H9 (cell line): ENCODE measurements around the gene GBA2. TPM values are rescaled to one million over a fixed set of nuclear protein-coding genes. Genes with fewer than 3 reads are reported as not detected.

Experiments
- DNase-seq: peaks from one replicate; pipeline ENCODE4 v3.0.0-alpha.2; 2017
- H2AFZ ChIP-seq: one replicate; pipeline ENCODE4 v1.6.1; 2013; ENCODE audit warnings: mild to moderate bottlenecking, low read length, control low read depth, moderate library complexity
- H2AK5ac ChIP-seq: 2 replicates; pipeline ENCODE4 v1.6.1; 2013; ENCODE audit warnings: low read length, control low read depth, mixed read lengths; ENCODE audit not compliant: insufficient read length
- H2BK120ac ChIP-seq: one replicate; pipeline ENCODE4 v1.6.1; 2013; ENCODE audit warnings: low read depth, mild to moderate bottlenecking, low read length, control low read depth, inconsistent platforms; ENCODE audit not compliant: poor library complexity, severe bottlenecking
- H2BK12ac ChIP-seq: 2 replicates; pipeline ENCODE4 v1.6.1; 2013; ENCODE audit warnings: low read length, control low read depth, mixed read lengths, low read depth; ENCODE audit not compliant: insufficient read length
- H2BK15ac ChIP-seq: 2 replicates; pipeline ENCODE4 v1.6.1; 2013; ENCODE audit warnings: low read depth, low read length, control low read depth
- H2BK20ac ChIP-seq: one replicate; pipeline ENCODE4 v1.6.1; 2013; ENCODE audit warnings: low read depth, mild to moderate bottlenecking, low read length, control low read depth, inconsistent platforms; ENCODE audit not compliant: poor library complexity, severe bottlenecking
- H2BK5ac ChIP-seq: 2 replicates; pipeline ENCODE4 v1.6.1; 2013; ENCODE audit warnings: low read length, control low read depth, mixed read lengths; ENCODE audit not compliant: insufficient read length
- H3K14ac ChIP-seq: 2 replicates; pipeline ENCODE4 v1.6.1; 2013; ENCODE audit warnings: low read length, control low read depth; ENCODE audit not compliant: insufficient read depth
- H3K18ac ChIP-seq: 2 replicates; pipeline ENCODE4 v1.6.1; 2013; ENCODE audit warnings: low read depth, mild to moderate bottlenecking, mixed read lengths, low read length, control low read depth; ENCODE audit not compliant: insufficient read length
- H3K23ac ChIP-seq: 2 replicates; pipeline ENCODE4 v1.6.1; 2013; ENCODE audit warnings: low read length, control low read depth, mixed read lengths, low read depth; ENCODE audit not compliant: insufficient read length
- H3K23me2 ChIP-seq: 2 replicates; pipeline ENCODE4 v1.6.1; 2013; ENCODE audit warnings: low read depth, mild to moderate bottlenecking, mixed read lengths, low read length, control low read depth; ENCODE audit not compliant: insufficient read length, poor library complexity, severe bottlenecking
- H3K27ac ChIP-seq: 2 replicates; pipeline ENCODE4 v1.5.1; 2013; ENCODE audit warnings: low read length, control low read depth, mixed read lengths, low read depth; ENCODE audit not compliant: insufficient read length
- H3K27me3 ChIP-seq: 2 replicates; pipeline ENCODE4 v1.6.1; 2013; ENCODE audit warnings: low read length, control low read depth, inconsistent platforms; ENCODE audit not compliant: insufficient read depth
- H3K4ac ChIP-seq: 2 replicates; pipeline ENCODE4 v1.6.1; 2013; ENCODE audit warnings: low read depth, mild to moderate bottlenecking, control low read depth, inconsistent platforms, low read length, moderate library complexity
- H3K4me1 ChIP-seq: 2 replicates; pipeline ENCODE4 v1.6.1; 2013; ENCODE audit warnings: low read length, control low read depth, inconsistent platforms; ENCODE audit not compliant: insufficient read depth
- H3K4me2 ChIP-seq: 2 replicates; pipeline ENCODE4 v1.6.1; 2013; ENCODE audit warnings: low read length, control low read depth, mixed read lengths; ENCODE audit not compliant: insufficient read length, insufficient read depth
- H3K56ac ChIP-seq: 2 replicates; pipeline ENCODE4 v1.6.1; 2013; ENCODE audit warnings: low read depth, mild to moderate bottlenecking, mixed read lengths, low read length, control low read depth; ENCODE audit not compliant: insufficient read length
- H3K79me1 ChIP-seq: 2 replicates; pipeline ENCODE4 v1.6.1; 2013; ENCODE audit warnings: low read depth, mild to moderate bottlenecking, moderate library complexity, low read length, control low read depth, inconsistent platforms; ENCODE audit not compliant: insufficient read depth, poor library complexity, severe bottlenecking
- H3K79me2 ChIP-seq: 2 replicates; pipeline ENCODE4 v1.6.1; 2013; ENCODE audit warnings: low read length, control low read depth, inconsistent platforms; ENCODE audit not compliant: insufficient read depth
- H3K9ac ChIP-seq: 2 replicates; pipeline ENCODE4 v1.6.1; 2013; ENCODE audit warnings: low read length, control low read depth, mixed read lengths; ENCODE audit not compliant: insufficient read length; ENCODE audit errors: extremely low read depth
- H3K9me3 ChIP-seq: one replicate; pipeline ENCODE4 v1.6.1; 2013; ENCODE audit warnings: low read depth, low read length, inconsistent platforms; ENCODE audit not compliant: control insufficient read depth
- H3T11ph ChIP-seq: one replicate; pipeline ENCODE4 v1.6.1; 2013; ENCODE audit warnings: mild to moderate bottlenecking, low read length, control low read depth, inconsistent platforms
- H4K20me1 ChIP-seq: one replicate; pipeline ENCODE4 v1.6.1; 2013; ENCODE audit not compliant: control insufficient read depth, insufficient read length, insufficient read depth
- H4K5ac ChIP-seq: 2 replicates; pipeline ENCODE4 v1.6.1; 2013; ENCODE audit warnings: low read depth, mild to moderate bottlenecking, mixed read lengths, low read length, control low read depth; ENCODE audit not compliant: insufficient read length
- H4K8ac ChIP-seq: replicated peaks from 2 replicates; pipeline ENCODE4 v1.6.1; 2013; ENCODE audit warnings: low read length, control low read depth, mixed read lengths, low read depth; ENCODE audit not compliant: insufficient read length
- H4K91ac ChIP-seq: 2 replicates; pipeline ENCODE4 v1.6.1; 2013; ENCODE audit warnings: low read depth, mild to moderate bottlenecking, moderate library complexity, mixed read lengths, low read length, control low read depth; ENCODE audit not compliant: insufficient read length
- H3K27ac Mint-ChIP-seq, 3 experiments: 2 replicates in 2 of 3; 3 replicates in 1 of 3; pipeline ENCODE4 v1.8.0; 2020 to 2021; ENCODE audit warnings: mixed read lengths in 3 of 3, mild to moderate bottlenecking in 1 of 3, moderate library complexity in 1 of 3
- H3K27me3 Mint-ChIP-seq: 2 replicates; pipeline ENCODE4 v1.8.0; 2021; ENCODE audit warnings: low read depth, mild to moderate bottlenecking, moderate library complexity, mixed read lengths
- H3K36me3 Mint-ChIP-seq, 3 experiments: 2 replicates in 2 of 3; 3 replicates in 1 of 3; pipeline ENCODE4 v1.8.0; 2020 to 2021; ENCODE audit warnings: low read depth in 3 of 3, mixed read lengths in 3 of 3; ENCODE audit not compliant: insufficient read depth in 1 of 3
- H3K4me1 Mint-ChIP-seq, 2 experiments: 2 replicates each; pipeline ENCODE4 v1.8.0; 2020; ENCODE audit warnings: mixed read lengths in 2 of 2
- H3K4me3 Mint-ChIP-seq, 2 experiments: 2 replicates in 1 of 2; 3 replicates in 1 of 2; pipeline ENCODE4 v1.8.0; 2020 to 2021; ENCODE audit warnings: mild to moderate bottlenecking in 2 of 2, mixed read lengths in 2 of 2, moderate library complexity in 1 of 2
- H3K9me3 Mint-ChIP-seq, 2 experiments: 2 replicates in 1 of 2; 3 replicates in 1 of 2; pipeline ENCODE4 v1.8.0; 2020; ENCODE audit warnings: mild to moderate bottlenecking in 2 of 2, mixed read lengths in 2 of 2, moderate library complexity in 1 of 2
- WGBS: extraction: QIAGEN DNeasy Blood & Tissue Kit; methylation state at CpG from one replicate; pipeline ENCODE4 v1.1.7; 2013; ENCODE audit warnings: missing lambda C conversion rate, low lambda C conversion rate, mixed read lengths; ENCODE audit not compliant: insufficient read length; ENCODE audit errors: extremely low coverage; 5-methylcytosine and 5-hydroxymethylcytosine counted together
- total RNA-seq: library from RNA; stranded (reverse); gene quantifications from 2 replicates; pipeline ENCODE4 v1.2.1, GENCODE V29; 2021
- TF ChIP-seq, protein P1 (sequence below): fragments of 200-600 bp; sonication (generic); conservative IDR thresholded peaks from 3 replicates; pipeline ENCODE4 v1.8.0; 2021; ENCODE audit warnings: antibody characterized with exemption, mild to moderate bottlenecking

The GBA2 gene
- total RNA-seq, 1 experiment from 2014 or later, result 103 TPM

DNA sequence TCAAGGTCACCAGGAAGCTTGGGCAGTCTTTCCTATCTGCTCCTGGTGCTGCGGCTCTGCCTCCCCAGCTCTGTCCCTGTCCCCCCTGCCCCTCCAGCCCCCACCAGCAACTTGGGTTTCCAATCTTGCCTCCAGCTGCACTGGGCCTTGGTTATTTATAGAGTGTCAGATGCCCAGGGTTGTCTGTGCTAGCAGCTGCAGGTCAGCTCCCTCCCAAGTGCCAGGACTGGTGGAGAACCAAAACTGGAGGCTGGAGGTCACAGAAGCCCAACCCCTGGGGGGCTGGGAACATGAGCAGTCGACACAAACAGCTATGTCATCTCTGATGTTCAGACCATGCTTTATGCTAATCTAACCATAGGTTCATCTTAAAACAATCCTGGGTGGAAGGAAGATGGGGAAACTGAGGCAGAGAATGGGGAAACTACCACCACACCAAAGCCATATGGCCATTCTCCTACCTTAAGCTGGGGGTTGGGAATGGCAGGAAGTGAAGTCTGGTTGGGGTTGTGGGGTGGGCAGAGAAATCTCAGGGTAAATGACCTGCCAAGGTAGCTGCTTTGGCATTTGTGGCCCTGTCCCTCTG is 61.0 kb downstream of the GBA2 start:
- Mint-ChIP-seq H3K4me3 (peak overlapping the region; percentile 84 to 93; a peak in 4 of 5 replicates), H3K27ac (no peak overlapping the region), H3K27me3 (no peaks in the 10 kb centered on the region; the same call in 1 of the 2 replicates), H3K4me1 (peaks cover 27 to 30% of the 10 kb centered on the region in 2 experiments), H3K9me3 (peaks cover 0 to 2% of the 10 kb centered on the region in 2 experiments; a peak in 2 of 5 replicates), H3K36me3 (peaks cover 32 to 56% (median 51%) of the 10 kb centered on the region in 3 experiments)
- Histone ChIP-seq H3K14ac (no peak overlapping the region), H3K56ac (no peak overlapping the region), H2AK5ac (no peak overlapping the region), H2BK5ac (no peak overlapping the region), H2BK15ac (no peak overlapping the region), H3K27ac (no peak overlapping the region), H3K18ac (no peak overlapping the region), H2AFZ (no peak overlapping the region), H2BK120ac (no peak overlapping the region), H3K4me1 (peaks cover 3% of the 10 kb centered on the region), H3K79me2 (no peaks in the 10 kb centered on the region; the same call in 1 of the 2 replicates), H3K4ac (no peak overlapping the region), H3K23ac (no peak overlapping the region), H3K27me3 (no peaks in the 10 kb centered on the region), H4K8ac (no peak overlapping the region), H4K20me1 (no peaks in the 10 kb centered on the region), H3T11ph (no peak overlapping the region), H4K5ac (no peak overlapping the region), H4K91ac (no peak overlapping the region), H3K79me1 (no peaks in the 10 kb centered on the region), H2BK12ac (no peak overlapping the region), H3K23me2 (peaks cover 6% of the 10 kb centered on the region), H3K4me2 (peak overlapping the region; percentile 67), H3K9ac (no peak overlapping the region), H2BK20ac (no peak overlapping the region), H3K9me3 (no peaks in the 10 kb centered on the region)
- TF ChIP-seq, protein P1, sequence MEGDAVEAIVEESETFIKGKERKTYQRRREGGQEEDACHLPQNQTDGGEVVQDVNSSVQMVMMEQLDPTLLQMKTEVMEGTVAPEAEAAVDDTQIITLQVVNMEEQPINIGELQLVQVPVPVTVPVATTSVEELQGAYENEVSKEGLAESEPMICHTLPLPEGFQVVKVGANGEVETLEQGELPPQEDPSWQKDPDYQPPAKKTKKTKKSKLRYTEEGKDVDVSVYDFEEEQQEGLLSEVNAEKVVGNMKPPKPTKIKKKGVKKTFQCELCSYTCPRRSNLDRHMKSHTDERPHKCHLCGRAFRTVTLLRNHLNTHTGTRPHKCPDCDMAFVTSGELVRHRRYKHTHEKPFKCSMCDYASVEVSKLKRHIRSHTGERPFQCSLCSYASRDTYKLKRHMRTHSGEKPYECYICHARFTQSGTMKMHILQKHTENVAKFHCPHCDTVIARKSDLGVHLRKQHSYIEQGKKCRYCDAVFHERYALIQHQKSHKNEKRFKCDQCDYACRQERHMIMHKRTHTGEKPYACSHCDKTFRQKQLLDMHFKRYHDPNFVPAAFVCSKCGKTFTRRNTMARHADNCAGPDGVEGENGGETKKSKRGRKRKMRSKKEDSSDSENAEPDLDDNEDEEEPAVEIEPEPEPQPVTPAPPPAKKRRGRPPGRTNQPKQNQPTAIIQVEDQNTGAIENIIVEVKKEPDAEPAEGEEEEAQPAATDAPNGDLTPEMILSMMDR, result no peak
- WGBS, result no CpG with 5 or more reads among the region's 2 CpGs
- DNase-seq, result no peak
